Chondrocyte (in vitro differentiated cells): ENCODE results near the gene CADM1. TPM values are rescaled to one million over a fixed set of nuclear protein-coding genes. Genes with fewer than 3 reads are reported as not detected.

ENCODE experiments used
- DNase-seq: peaks from one replicate; pipeline ENCODE4 v3.0.0; 2021; ENCODE audit warnings: mixed read lengths, low spot score
- H3K27ac Mint-ChIP-seq: one replicate; pipeline ENCODE4 v1.8.0; 2021; ENCODE audit warnings: mild to moderate bottlenecking, moderate library complexity, mixed read lengths; ENCODE audit not compliant: unreplicated experiment
- H3K27me3 Mint-ChIP-seq: 2 replicates; pipeline ENCODE4 v1.8.0; 2021; ENCODE audit warnings: low read depth, mixed read lengths
- H3K36me3 Mint-ChIP-seq: 2 replicates; pipeline ENCODE4 v1.8.0; 2021; ENCODE audit warnings: low read depth, mixed read lengths
- H3K4me1 Mint-ChIP-seq: 2 replicates; pipeline ENCODE4 v1.8.0; 2021; ENCODE audit warnings: low read depth, mild to moderate bottlenecking, mixed read lengths
- H3K4me3 Mint-ChIP-seq: one replicate; pipeline ENCODE4 v1.8.0; 2021; ENCODE audit warnings: mild to moderate bottlenecking, moderate library complexity, mixed read lengths; ENCODE audit not compliant: unreplicated experiment
- H3K9me3 Mint-ChIP-seq: 2 replicates; pipeline ENCODE4 v1.8.0; 2021; ENCODE audit warnings: low read depth, mixed read lengths
- CTCF ChIP-seq: fragments of 200-600 bp; sonication (generic); IDR thresholded peaks from 2 replicates; pipeline ENCODE4 v1.5.0; 2021; ENCODE audit warnings: antibody characterized with exemption, mild to moderate bottlenecking, moderate library complexity
- total RNA-seq: library from RNA; stranded (reverse); gene quantifications from 3 replicates; pipeline ENCODE4 v1.2.1, GENCODE V29; 2021

Gene CADM1
- total RNA-seq, 1 donor from 2014 or later: 29.0 TPM

GRCh38 chr11:115267238-115267781 is 236.9 kb downstream of the CADM1 start:
- no peak for DNase-seq
- Mint-ChIP-seq H3K36me3 (no peaks in the 10 kb centered on the region), H3K4me1 (peaks cover 11% of the 10 kb centered on the region), H3K27me3 (no peaks in the 10 kb centered on the region), H3K4me3 (no peak overlapping the region), H3K9me3 (no peaks in the 10 kb centered on the region), H3K27ac (no peak overlapping the region)
- no peak for TF ChIP-seq CTCF

- Mint-ChIP-seq H3K9me3 (no peaks in the 10 kb centered on the region), H3K4me3 (no peak overlapping the region), H3K4me1 (peaks cover 11% of the 10 kb centered on the region), H3K27me3 (no peaks in the 10 kb centered on the region), H3K36me3 (no peaks in the 10 kb centered on the region), H3K27ac (no peak overlapping the region)
- no peak for TF ChIP-seq CTCF
- no peak for DNase-seq
Observed at GRCh38 chr11:115266066-115266639, 238.1 kb downstream of the CADM1 start.

- no peak for TF ChIP-seq CTCF
- Mint-ChIP-seq H3K4me3 (no peak overlapping the region), H3K9me3 (no peaks in the 10 kb centered on the region), H3K27ac (no peak overlapping the region), H3K27me3 (no peaks in the 10 kb centered on the region), H3K36me3 (no peaks in the 10 kb centered on the region), H3K4me1 (peaks cover 11% of the 10 kb centered on the region)
- DNase-seq: no peak
Observed at GRCh38 chr11:115263799-115264656, 240.2 kb downstream of the CADM1 start.

- Mint-ChIP-seq H3K4me1 (peaks cover 18% of the 10 kb centered on the region), H3K9me3 (no peaks in the 10 kb centered on the region), H3K27ac (no peak overlapping the region), H3K36me3 (no peaks in the 10 kb centered on the region), H3K27me3 (no peaks in the 10 kb centered on the region), H3K4me3 (no peak overlapping the region)
- DNase-seq: no peak
- no peak for TF ChIP-seq CTCF
Observed at GRCh38 chr11:115258216-115258615, 246.0 kb downstream of the CADM1 start.

- no peak for DNase-seq
- Mint-ChIP-seq H3K27me3 (no peaks in the 10 kb centered on the region), H3K4me3 (no peak overlapping the region), H3K27ac (no peak overlapping the region), H3K4me1 (peaks cover 18% of the 10 kb centered on the region), H3K36me3 (no peaks in the 10 kb centered on the region), H3K9me3 (no peaks in the 10 kb centered on the region)
- TF ChIP-seq CTCF: no peak
Observed at GRCh38 chr11:115257678-115258077, 246.5 kb downstream of the CADM1 start.
